ENCODE measurements around the gene DCUN1D3. TPM values are rescaled to one million over a fixed set of nuclear protein-coding genes. Genes with fewer than 3 reads are reported as not detected.

DCUN1D3 gene
- total RNA-seq, 1 experiment from 2014 or later: 16.1 TPM

- Histone ChIP-seq H2BK120ac (ENCODE audit: low read depth, low read length, poor library complexity, severe bottlenecking) (no peak overlapping the region), H3K56ac (ENCODE audit: insufficient read length, low read depth, low read length) (no peak overlapping the region), H3K23me2 (ENCODE audit: insufficient read length, low read depth, low read length, poor library complexity, severe bottlenecking) (no peaks in the 10 kb centered on the region), H3K27me3 (ENCODE audit: insufficient read depth, low read length) (no peaks in the 10 kb centered on the region), H3K9me3 (ENCODE audit: control insufficient read depth, low read depth, low read length) (no peaks in the 10 kb centered on the region), H3K4me1 (ENCODE audit: insufficient read depth, low read length) (no peaks in the 10 kb centered on the region), H3K18ac (ENCODE audit: insufficient read length, low read depth, low read length) (no peak overlapping the region), H4K20me1 (ENCODE audit: control insufficient read depth, insufficient read depth, insufficient read length) (no peaks in the 10 kb centered on the region), H3K23ac (ENCODE audit: insufficient read length, low read depth, low read length) (no peak overlapping the region), H2AFZ (ENCODE audit: low read length) (no peak overlapping the region), H3K4ac (ENCODE audit: low read depth, low read length) (no peak overlapping the region), H4K8ac (replicated peaks; ENCODE audit: insufficient read length, low read depth, low read length) (no peak overlapping the region), H3K14ac (ENCODE audit: insufficient read depth, low read length) (no peak overlapping the region), H3K4me2 (ENCODE audit: insufficient read depth, insufficient read length, low read length) (no peak overlapping the region), H3K27ac (ENCODE audit: insufficient read length, low read depth, low read length) (no peak overlapping the region), H4K91ac (ENCODE audit: insufficient read length, low read depth, low read length) (no peak overlapping the region), H2BK5ac (ENCODE audit: insufficient read length, low read length) (no peak overlapping the region), H3T11ph (ENCODE audit: low read length) (no peak overlapping the region), H2BK12ac (ENCODE audit: insufficient read length, low read depth, low read length) (no peak overlapping the region), H2BK20ac (ENCODE audit: low read depth, low read length, poor library complexity, severe bottlenecking) (no peak overlapping the region), H2AK5ac (ENCODE audit: insufficient read length, low read length) (no peak overlapping the region), H3K79me2 (ENCODE audit: insufficient read depth, low read length) (no peaks in the 10 kb centered on the region), H2BK15ac (ENCODE audit: low read depth, low read length) (no peak overlapping the region), H4K5ac (ENCODE audit: insufficient read length, low read depth, low read length) (no peak overlapping the region), H3K79me1 (ENCODE audit: insufficient read depth, low read depth, low read length, poor library complexity, severe bottlenecking) (no peaks in the 10 kb centered on the region), H3K9ac (ENCODE audit: extremely low read depth, insufficient read length, low read length) (no peak overlapping the region)
- no peaks in the 10 kb centered on the region for H3K9me3 Mint-ChIP-seq
- TF ChIP-seq, protein P1, sequence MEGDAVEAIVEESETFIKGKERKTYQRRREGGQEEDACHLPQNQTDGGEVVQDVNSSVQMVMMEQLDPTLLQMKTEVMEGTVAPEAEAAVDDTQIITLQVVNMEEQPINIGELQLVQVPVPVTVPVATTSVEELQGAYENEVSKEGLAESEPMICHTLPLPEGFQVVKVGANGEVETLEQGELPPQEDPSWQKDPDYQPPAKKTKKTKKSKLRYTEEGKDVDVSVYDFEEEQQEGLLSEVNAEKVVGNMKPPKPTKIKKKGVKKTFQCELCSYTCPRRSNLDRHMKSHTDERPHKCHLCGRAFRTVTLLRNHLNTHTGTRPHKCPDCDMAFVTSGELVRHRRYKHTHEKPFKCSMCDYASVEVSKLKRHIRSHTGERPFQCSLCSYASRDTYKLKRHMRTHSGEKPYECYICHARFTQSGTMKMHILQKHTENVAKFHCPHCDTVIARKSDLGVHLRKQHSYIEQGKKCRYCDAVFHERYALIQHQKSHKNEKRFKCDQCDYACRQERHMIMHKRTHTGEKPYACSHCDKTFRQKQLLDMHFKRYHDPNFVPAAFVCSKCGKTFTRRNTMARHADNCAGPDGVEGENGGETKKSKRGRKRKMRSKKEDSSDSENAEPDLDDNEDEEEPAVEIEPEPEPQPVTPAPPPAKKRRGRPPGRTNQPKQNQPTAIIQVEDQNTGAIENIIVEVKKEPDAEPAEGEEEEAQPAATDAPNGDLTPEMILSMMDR (conservative IDR thresholded peaks at IDR 0.05): no peak
- no peak for DNase-seq
- no peaks in the 10 kb centered on the region for H3K4me1 Mint-ChIP-seq
- H3K27ac Mint-ChIP-seq: no peak overlapping the region
- H3K27me3 Mint-ChIP-seq (ENCODE audit: low read depth): no peaks in the 10 kb centered on the region
- peaks cover 7 to 65% (median 42%) of the 10 kb centered on the region in 3 experiments for H3K36me3 Mint-ChIP-seq (ENCODE audit: insufficient read depth in 1 of 3, low read depth in 3 of 3)
- no peak overlapping the region for H3K4me3 Mint-ChIP-seq
- WGBS (ENCODE audit: extremely low coverage, insufficient read length, low lambda C conversion rate): 100% methylated on average over 1 of the region's 3 CpGs
Observed at GRCh38 chr16:20822521-20823325, 77.4 kb downstream of the DCUN1D3 start.
